HG03159 (cell line): ENCODE results near the gene GLT8D2.

Source experiments
- ATAC-seq: cut with Tn5 transposase; IDR thresholded peaks from one replicate; pipeline ENCODE4 v1.9.1; 2021; ENCODE audit warnings: mild to moderate bottlenecking, moderate library complexity; ENCODE audit not compliant: unreplicated experiment

The GLT8D2 gene

DNA sequence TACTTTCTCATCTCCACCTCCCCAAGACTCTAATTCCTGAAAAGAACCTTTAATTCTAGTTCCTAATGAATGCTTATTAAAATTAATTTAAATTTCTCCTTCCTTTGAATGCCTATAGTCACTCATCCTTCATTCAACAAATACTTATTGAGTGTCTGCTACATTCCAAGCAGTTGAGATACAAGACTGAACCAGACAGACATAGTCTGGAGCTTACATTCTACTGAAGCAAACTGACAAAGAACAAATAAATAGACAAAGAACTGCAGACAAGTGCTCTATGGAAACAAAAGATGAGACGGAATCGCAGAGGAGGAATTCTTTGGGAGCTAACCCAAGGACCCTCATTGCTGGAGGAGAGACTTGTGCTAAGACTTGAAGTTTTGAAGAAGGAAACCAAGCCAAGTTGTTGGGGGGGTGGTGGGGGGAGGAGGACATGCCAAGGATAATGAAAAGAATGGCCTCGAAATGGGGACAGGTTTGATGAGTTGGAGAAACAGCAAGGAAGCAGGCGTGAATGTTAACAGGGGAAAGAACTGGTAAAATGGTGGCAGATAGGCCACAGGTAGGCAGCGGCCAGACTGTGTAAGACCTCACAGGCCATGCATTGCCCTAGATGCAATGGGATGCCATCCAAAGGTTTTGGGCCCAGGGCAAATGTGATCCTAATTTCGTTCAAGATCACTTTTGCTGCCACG is 94.0 kb downstream of the GLT8D2 start:
- ATAC-seq, result no peak

DNA sequence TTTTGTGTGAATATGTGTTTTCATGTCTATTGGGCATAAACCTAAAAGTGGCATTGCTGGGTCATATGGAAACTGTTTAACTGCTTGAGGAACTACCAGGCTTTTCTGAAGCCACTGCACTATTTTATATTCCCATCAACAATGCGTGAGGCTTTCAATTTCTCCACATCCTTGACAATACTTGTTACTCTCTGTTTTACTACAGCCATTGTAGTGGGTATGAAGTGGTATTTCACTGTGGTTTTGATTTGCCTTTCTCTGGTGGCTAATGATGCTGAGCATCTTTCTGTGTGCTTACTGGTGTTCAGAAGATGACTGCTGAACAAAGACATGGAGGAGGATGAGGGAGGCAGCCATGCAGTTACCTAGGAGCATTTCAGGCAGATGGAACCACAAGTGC is 97.5 kb downstream of the GLT8D2 start:
- no peak for ATAC-seq

- no peak for ATAC-seq
Measured at GRCh38 chr12:103948746-103949406, 101.1 kb downstream of the GLT8D2 start.

DNA sequence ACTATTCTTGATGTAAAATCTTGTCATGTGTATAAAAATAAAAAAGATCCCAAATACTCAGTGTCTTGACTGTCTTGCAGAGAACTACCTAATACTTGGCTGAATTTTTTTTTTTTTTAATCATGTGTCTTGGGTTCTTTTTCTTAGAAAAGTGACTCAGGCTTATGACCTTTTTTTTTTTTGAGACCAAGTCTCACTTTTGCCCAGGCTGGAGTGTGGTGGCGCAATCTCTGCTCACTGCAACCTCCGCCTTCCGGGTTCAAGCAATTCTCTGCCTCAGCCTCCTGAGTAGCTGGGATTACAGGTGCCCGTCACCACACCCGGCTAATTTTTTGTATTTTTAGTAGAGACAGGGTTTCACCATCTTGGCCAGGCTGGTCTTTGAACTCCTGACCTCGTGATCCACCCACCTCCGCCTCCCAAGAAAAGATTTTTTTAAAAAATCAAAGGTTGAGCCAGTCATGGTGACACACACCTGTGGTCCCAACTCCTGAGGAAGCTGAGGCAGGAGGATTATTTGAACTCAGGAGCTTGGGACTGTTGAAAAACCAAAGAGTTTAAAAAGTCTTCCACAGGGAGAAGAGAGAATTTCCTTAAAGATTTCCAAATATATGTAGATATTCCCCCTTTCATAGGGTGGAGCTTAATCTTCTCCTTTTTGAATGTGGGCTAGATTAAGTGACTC is 102.0 kb downstream of the GLT8D2 start:
- ATAC-seq, result no peak

GRCh38 chr12:103944964-103945363 is 105.0 kb downstream of the GLT8D2 start:
- no peak for ATAC-seq
